ENCODE results near the gene KCNMA1. TPM values are rescaled to one million over a fixed set of nuclear protein-coding genes. Genes with fewer than 3 reads are reported as not detected.

Gene KCNMA1
- total RNA-seq, 2 donors from 2014 or later: 168 to 188 TPM

GRCh38 chr10:77093126-77093525 is 544.5 kb downstream of the KCNMA1 start:
- no peak overlapping the region for H3K27ac ChIP-seq
- no peaks in the 10 kb centered on the region for H3K4me1 ChIP-seq (ENCODE audit: control insufficient read depth in 1 of 2, low read depth in 2 of 2)
- peaks cover 8% of the 10 kb centered on the region for H3K36me3 ChIP-seq
- no peak for DNase-seq (ENCODE audit: low spot score)
- no peaks in the 10 kb centered on the region for H3K9me3 ChIP-seq
- no peak overlapping the region for H3K4me3 ChIP-seq
- TF ChIP-seq CTCF (IDR thresholded peaks at IDR 0.05): no peak
- no peaks in the 10 kb centered on the region for H3K27me3 ChIP-seq (replicated peaks; ENCODE audit: insufficient read depth)
- no peak for ATAC-seq (ENCODE audit: insufficient number of reproducible peaks, low FRiP score, low read depth)

- DNase-seq (ENCODE audit: low spot score) (no peak), ATAC-seq (ENCODE audit: insufficient number of reproducible peaks, low FRiP score, low read depth) (no peak)
- no peak for TF ChIP-seq CTCF (IDR thresholded peaks at IDR 0.05)
- Histone ChIP-seq H3K4me3 (no peak overlapping the region), H3K27me3 (replicated peaks; ENCODE audit: insufficient read depth) (no peaks in the 10 kb centered on the region), H3K9me3 (no peaks in the 10 kb centered on the region), H3K27ac (no peak overlapping the region), H3K4me1 (ENCODE audit: control insufficient read depth in 1 of 2, low read depth in 2 of 2) (no peaks in the 10 kb centered on the region), H3K36me3 (peaks cover 8% of the 10 kb centered on the region)
Measured at GRCh38 chr10:77091597-77092165, 545.9 kb downstream of the KCNMA1 start.

GRCh38 chr10:77090381-77091356 is 546.9 kb downstream of the KCNMA1 start:
- ATAC-seq (ENCODE audit: insufficient number of reproducible peaks, low FRiP score, low read depth): no peak
- TF ChIP-seq CTCF (IDR thresholded peaks at IDR 0.05): no peak
- DNase-seq (ENCODE audit: low spot score): no peak
- no peak overlapping the region for H3K4me3 ChIP-seq
- no peak overlapping the region for H3K27ac ChIP-seq
- H3K36me3 ChIP-seq: peaks cover 8% of the 10 kb centered on the region
- H3K4me1 ChIP-seq (ENCODE audit: control insufficient read depth in 1 of 2, low read depth in 2 of 2): no peaks in the 10 kb centered on the region
- no peaks in the 10 kb centered on the region for H3K27me3 ChIP-seq (replicated peaks; ENCODE audit: insufficient read depth)
- no peaks in the 10 kb centered on the region for H3K9me3 ChIP-seq

GRCh38 chr10:77087366-77087765 is 550.2 kb downstream of the KCNMA1 start:
- ATAC-seq (ENCODE audit: insufficient number of reproducible peaks, low FRiP score, low read depth) (no peak), DNase-seq (ENCODE audit: low spot score) (no peak)
- no peaks in the 10 kb centered on the region for H3K27me3 ChIP-seq (replicated peaks; ENCODE audit: insufficient read depth)
- H3K36me3 ChIP-seq: peaks cover 8% of the 10 kb centered on the region
- H3K27ac ChIP-seq: no peak overlapping the region
- H3K9me3 ChIP-seq: no peaks in the 10 kb centered on the region
- peaks cover 7 to 23% of the 10 kb centered on the region in 2 donors for H3K4me1 ChIP-seq (ENCODE audit: control insufficient read depth in 1 of 2, low read depth in 2 of 2)
- no peak for TF ChIP-seq CTCF (IDR thresholded peaks at IDR 0.05)
- H3K4me3 ChIP-seq: no peak overlapping the region

GRCh38 chr10:77086081-77086480 is 551.5 kb downstream of the KCNMA1 start:
- no peak for ATAC-seq (ENCODE audit: insufficient number of reproducible peaks, low FRiP score, low read depth)
- no peaks in the 10 kb centered on the region for H3K27me3 ChIP-seq (replicated peaks; ENCODE audit: insufficient read depth)
- no peak overlapping the region for H3K4me3 ChIP-seq
- no peak for DNase-seq (ENCODE audit: low spot score)
- peaks cover 9 to 36% of the 10 kb centered on the region in 2 donors for H3K4me1 ChIP-seq (ENCODE audit: control insufficient read depth in 1 of 2, low read depth in 2 of 2)
- H3K9me3 ChIP-seq: no peaks in the 10 kb centered on the region
- H3K27ac ChIP-seq: no peak overlapping the region
- peaks cover 8% of the 10 kb centered on the region for H3K36me3 ChIP-seq
- no peak for TF ChIP-seq CTCF (IDR thresholded peaks at IDR 0.05)
